NT2/D1 (cell line): Measurements from ENCODE around the gene FTCD.

Source experiments
- SUZ12 ChIP-seq: IDR thresholded peaks from 2 replicates; pipeline ENCODE4 v1.6.1; 2011; ENCODE audit not compliant: insufficient read length, insufficient read depth; ENCODE audit errors: extremely low read depth
- YY1 ChIP-seq: IDR thresholded peaks from 2 replicates; pipeline ENCODE4 v1.6.1; 2011; ENCODE audit not compliant: insufficient read length, insufficient read depth
- ZNF274 ChIP-seq: IDR thresholded peaks from 2 replicates; pipeline ENCODE4 v1.6.1; 2011; ENCODE audit warnings: mild to moderate bottlenecking, low read depth, low read length

DNA sequence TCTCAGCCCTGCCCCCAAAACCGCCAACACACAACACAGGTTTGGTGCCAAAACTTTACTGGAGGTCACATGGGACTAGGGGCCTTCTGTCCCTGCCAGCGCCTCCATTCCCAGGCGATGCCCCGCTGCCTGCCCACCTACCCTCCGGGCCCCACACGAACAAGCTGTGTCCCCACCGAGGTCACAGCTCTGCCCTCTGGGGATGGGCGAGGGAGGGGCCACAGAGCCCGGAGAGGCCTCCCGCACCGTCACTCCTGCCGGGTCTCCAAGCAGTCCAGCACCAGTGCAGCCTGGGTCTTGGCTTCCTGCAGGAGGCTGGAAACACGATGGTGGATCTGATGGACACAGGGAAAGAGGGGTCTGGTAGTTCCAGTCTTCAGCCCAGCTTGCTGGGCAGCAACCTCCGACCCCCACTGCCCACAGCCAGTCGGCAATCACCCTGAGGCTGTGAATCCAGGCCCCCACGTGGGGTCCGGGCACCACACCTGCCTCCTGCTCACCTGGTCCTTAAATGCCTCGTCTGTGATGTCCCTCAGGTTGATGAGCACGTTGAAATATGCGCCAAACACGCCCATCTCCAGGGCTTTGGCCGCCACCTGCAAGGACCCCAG is 18.5 kb downstream of the FTCD start:
- TF ChIP-seq ZNF274 (no peak), SUZ12 (no peak), YY1 (no peak)
